Stimulated activated naive CD8-positive, alpha-beta T cell treated with anti-CD3 and anti-CD28 coated beads, Interleukin-15, Interleukin-2, amounts not matched to agents 100 U/mL and 50 U/mL, for 24 hours (primary cell): ENCODE data around the gene ADAMTS17.

Experiments
- ATAC-seq: fragments of 150-1000 bp; cut with Tn5 transposase; one replicate; pipeline ENCODE4 v1.10.0; 2021
- DNase-seq: peaks from one replicate; pipeline ENCODE4 v3.0.0; 2021

Gene ADAMTS17

DNA sequence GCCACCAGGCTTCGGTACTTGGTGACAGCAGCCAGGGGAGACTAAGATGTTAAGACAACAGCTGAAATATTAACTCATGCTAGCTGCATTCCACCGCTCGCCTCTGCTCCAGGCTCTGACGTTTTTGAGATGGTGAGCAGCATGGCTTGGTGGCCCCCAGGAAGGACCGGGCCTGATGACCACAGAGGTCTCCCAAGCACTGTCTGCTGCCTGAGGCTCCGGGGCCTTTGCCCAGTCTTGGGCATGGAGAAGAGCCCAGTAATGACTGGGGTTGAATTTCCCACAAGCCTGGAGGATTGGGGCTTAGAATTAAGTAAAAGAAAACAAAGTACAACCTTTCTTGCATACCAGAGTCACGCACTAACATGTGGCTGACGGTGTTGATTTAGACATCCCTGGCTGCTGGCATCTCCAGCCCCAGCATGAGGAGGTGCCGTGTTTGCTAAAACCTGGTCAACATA is 364.9 kb downstream of the ADAMTS17 start:
- ATAC-seq (no peak), DNase-seq (no peak)

- DNase-seq (no peak), ATAC-seq (no peak)
These were observed 365.8 kb downstream of the ADAMTS17 start for GRCh38 chr15:99976000-99976399.

GRCh38 chr15:99974246-99974645 is 367.5 kb downstream of the ADAMTS17 start:
- ATAC-seq: no peak
- no peak for DNase-seq

DNA sequence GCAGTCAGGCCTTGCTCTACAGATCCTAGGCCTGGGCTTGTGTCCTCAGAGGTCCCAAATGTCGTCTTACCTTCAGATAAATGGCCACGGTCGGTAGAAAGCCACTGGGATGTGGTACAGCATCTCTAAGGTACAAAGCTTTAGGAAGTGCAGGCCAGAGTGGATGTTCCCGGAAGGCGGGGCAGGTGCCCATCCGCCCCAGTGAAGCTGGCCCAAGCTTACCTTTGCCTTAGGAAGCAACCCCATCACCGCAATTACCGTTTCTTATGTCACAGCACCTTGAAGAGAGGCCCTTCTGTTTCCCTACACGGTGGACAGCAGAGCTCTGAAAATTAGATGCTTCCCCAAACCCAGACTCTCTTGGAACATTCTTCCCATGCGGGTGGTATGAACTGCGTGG is 368.4 kb downstream of the ADAMTS17 start:
- ATAC-seq: no peak

DNA sequence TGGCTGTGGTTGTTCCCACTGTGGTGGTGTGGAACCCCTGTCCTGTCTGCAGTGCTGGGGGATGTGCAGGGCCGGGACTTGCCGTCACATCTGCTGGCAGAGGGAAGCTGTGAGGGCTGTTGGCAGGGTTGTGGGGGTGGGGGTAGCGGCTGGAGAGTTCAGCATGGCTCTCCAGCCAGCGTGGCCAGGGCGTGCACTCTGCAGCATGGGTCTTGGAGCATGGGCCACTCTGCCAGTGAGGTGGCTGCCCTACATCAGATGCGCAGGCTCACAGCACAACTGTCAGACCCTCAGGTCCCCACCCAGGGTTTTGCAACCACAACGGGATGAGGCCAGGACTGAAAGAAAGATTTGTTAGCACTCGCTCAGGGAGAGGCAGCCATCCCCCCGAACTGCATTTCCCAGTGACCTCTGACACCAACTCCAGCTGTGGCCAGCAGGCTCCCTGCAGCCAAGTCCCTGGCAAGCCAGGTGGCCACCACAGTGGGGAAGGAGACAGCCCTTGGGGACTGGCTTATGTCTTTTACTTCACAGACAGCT is 370.8 kb downstream of the ADAMTS17 start:
- ATAC-seq (no peak), DNase-seq (no peak)

More for the DNA sequence above, 368.4 kb downstream of the ADAMTS17 start:
- no peak for DNase-seq

GRCh38 chr15:99969261-99969920 is 372.4 kb downstream of the ADAMTS17 start:
- no peak for ATAC-seq

DNA sequence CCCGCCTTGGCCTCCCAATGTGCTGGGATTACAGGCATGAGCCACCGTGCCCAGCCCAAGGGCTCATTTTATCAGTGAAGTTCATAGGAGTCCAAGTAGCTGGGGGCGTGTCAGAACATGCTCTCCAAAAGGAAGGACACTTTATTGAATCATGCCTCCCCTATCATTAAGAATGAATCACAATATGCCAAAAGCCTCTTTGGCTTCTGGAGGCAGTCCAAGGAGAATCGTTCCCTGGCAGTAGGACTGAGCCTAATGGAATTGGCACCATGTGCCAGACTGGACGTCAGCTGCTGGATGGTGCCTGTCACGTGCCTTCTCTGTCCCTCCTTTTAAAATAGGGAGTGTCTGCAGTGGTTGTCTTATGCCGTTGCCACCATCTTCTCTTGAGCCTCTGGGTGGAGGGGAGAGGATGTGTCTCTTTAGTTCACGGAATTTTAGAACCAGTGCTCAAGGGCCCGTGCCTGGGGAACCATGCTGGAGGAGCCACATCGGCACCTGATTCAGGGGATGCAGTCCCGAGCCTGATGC is 373.9 kb downstream of the ADAMTS17 start:
- DNase-seq: no peak

More at GRCh38 chr15:99969261-99969920, 372.4 kb downstream of the ADAMTS17 start:
- DNase-seq: no peak

DNA sequence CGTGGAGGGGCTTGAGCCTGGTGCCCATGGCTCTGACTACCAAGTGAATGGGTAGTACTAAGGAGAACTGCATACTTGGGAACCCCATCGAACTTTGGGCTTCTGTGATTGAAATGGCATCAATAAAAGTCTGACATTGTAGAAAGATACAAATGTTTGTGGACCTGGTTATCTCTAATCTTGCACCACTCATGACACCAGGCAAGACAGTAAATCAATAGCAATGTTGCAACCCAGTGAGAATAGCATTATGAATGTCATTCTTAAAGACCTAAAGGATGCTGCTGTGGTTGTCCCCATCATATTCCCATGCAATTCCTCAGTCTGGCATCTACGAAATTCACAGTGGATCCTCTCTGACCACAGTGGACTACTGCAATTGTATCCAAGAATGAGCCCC is 375.0 kb downstream of the ADAMTS17 start:
- DNase-seq: no peak
- ATAC-seq: no peak

More for the DNA sequence above, 373.9 kb downstream of the ADAMTS17 start:
- no peak for ATAC-seq

- no peak for DNase-seq
- no peak for ATAC-seq
These were observed 376.4 kb downstream of the ADAMTS17 start for GRCh38 chr15:99965376-99965775.

- ATAC-seq: no peak
- DNase-seq: no peak
These were observed 377.8 kb downstream of the ADAMTS17 start for GRCh38 chr15:99963976-99964375.

DNA sequence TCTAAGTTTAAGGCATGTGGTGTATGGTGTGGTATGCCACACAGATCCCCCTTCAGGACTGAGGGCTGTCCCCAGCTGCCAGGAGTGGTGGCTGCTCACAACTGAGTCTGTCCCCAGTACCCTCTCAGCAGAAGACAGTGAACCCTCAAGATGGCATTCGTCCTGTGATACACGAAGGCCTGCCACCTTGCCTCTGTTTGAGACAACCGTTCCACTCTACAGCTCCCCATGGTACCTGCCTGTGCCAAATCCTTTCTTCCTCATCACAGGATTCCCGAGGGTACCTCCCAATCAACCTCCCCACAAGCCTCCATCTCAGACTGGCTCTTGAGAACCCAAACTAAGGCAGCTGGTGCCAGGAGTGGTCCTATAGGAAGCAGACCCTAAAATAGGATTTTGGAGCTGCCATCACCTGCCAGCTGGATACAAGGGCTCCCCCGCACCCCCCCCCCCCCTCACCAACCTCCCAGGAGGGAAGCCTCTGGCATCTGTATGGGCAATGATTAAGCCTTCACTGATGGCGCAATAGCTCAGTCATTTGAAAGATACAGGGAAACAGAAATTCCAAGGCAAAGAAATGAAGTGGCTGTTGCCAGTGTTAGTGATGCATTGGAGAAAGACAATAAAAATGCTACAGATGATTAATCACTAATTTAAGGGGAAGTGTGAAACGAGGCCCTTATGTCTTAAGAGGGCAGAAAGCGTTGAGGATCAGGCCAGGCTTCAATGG is 378.5 kb downstream of the ADAMTS17 start:
- DNase-seq (no peak), ATAC-seq (no peak)

DNA sequence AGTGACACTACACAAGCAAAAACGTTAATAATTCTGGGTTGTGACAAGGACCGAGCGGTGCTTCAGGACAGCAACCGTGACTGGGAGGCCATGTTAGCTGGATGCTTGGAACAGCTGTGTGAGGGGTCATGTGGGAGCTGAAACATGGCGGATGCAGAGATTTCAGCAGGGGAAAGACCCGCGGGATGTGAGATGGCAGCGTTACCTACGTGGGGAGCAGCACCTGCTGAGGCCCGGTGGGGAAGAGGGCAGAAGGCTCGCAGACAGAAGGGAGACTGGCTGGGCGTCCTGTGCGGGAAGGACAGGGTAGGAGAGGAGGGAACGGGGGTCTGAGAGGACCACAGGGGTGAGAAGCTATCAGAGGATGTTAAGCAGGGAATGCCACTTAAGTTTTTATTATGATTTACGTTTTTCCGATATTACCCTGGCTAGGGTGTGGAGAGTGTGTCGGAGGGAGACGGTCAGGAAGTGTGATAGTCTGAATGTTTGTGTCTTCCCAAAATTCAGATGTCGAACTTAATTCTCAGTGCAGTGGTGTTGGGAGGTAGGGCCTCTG is 379.7 kb downstream of the ADAMTS17 start:
- DNase-seq: no peak
- ATAC-seq: no peak

- DNase-seq (no peak), ATAC-seq (no peak)
These were observed 380.7 kb downstream of the ADAMTS17 start for GRCh38 chr15:99961011-99961441.

- DNase-seq (no peak), ATAC-seq (no peak)
These were observed 382.4 kb downstream of the ADAMTS17 start for GRCh38 chr15:99959326-99959725.

DNA sequence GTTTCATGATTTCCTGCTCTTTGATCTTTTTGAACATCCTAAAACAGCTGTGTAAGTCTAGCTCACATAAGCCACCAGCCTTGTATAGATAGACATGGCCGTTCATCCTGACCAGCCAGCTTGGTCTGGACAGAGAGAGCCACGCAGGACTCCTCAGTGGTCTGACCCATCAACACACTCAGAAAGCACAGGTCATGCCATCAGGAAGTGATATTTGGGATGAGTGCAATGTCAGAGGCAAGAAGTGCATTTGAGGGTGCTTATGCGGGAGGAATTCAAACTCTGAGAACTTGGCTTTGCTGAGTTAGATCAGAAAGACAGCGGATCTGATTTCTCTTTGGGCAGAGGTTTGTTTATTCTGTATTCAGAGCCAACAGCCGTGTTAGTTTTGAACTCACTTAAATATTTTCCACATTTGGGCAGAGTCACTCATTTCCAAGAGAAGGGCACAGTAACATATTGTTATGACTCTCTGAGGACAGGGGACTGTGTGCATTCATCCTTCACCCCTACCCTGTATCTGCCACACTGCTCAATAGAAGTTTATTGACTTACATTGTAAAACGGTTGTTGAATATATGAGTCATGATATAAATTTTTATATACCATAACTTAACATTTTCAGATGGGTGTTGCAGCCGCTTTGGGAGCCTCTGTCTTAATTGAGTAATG is 383.2 kb downstream of the ADAMTS17 start:
- no peak for DNase-seq

DNA sequence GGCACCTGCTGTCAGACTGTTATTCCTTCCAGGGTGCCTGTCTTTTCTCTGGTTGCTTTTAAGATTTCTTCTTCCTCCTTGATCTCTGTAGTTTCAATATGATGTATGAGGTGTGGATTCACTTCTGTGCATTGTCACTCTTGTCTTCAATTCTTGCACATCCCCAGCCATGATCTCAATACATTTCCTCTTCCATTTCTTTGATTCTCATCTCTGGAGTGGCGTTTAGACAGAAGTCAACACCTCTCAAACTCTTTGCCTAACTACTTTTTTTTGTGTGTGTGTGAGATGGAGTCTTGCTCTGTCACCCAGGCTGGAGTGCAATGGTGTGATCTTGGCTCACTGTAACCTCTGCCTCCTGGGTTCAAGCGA is 384.1 kb downstream of the ADAMTS17 start:
- DNase-seq: no peak

More for the DNA sequence above, 383.2 kb downstream of the ADAMTS17 start:
- ATAC-seq: no peak

GRCh38 chr15:99956820-99957641 is 384.7 kb downstream of the ADAMTS17 start:
- ATAC-seq (no peak), DNase-seq (no peak)

More for the DNA sequence above, 384.1 kb downstream of the ADAMTS17 start:
- ATAC-seq: no peak

- ATAC-seq: no peak
- DNase-seq: no peak
These were observed 385.6 kb downstream of the ADAMTS17 start for GRCh38 chr15:99956022-99956775.

DNA sequence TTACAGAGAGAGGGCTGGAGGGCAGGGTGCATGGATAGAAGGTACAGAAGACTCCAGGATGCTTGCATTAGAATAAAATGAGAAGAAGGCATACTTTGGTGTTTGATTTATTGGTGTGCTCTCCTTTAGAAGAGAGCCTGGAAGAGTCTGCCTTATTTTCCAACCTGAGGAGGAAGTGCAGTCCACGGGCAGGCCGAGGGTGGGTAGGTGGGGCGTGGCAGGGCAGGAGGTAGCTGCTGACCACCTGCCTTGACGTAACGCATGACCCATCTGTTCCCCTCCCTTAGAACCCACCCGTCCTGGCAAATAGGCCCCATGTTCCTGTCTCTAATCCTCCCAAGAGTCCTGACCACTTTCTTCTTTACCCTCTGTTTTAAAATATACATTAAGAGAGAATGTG is 386.2 kb downstream of the ADAMTS17 start:
- DNase-seq: no peak

GRCh38 chr15:99955181-99955525 is 386.6 kb downstream of the ADAMTS17 start:
- ATAC-seq (no peak), DNase-seq (no peak)

More for the DNA sequence above, 386.2 kb downstream of the ADAMTS17 start:
- no peak for ATAC-seq
